GM19395 (cell line): ENCODE results near the gene ZFAND3.

Experiments used
- ATAC-seq: cut with Tn5 transposase; IDR thresholded peaks from one replicate; pipeline ENCODE4 v1.9.1; 2021; ENCODE audit warnings: mild to moderate bottlenecking, moderate library complexity; ENCODE audit not compliant: unreplicated experiment

The ZFAND3 gene

GRCh38 chr6:38077488-38078030 lies 258.0 kb downstream of the ZFAND3 start:
- no peak for ATAC-seq

- no peak for ATAC-seq
Measured at GRCh38 chr6:38078671-38079070, 259.1 kb downstream of the ZFAND3 start.

- ATAC-seq = no peak
Measured at GRCh38 chr6:38079107-38079506, 259.6 kb downstream of the ZFAND3 start.

GRCh38 chr6:38079537-38079936 lies 260.0 kb downstream of the ZFAND3 start:
- ATAC-seq = no peak

GRCh38 chr6:38080360-38080759 lies 260.8 kb downstream of the ZFAND3 start:
- ATAC-seq = no peak

GRCh38 chr6:38080889-38081288 lies 261.4 kb downstream of the ZFAND3 start:
- ATAC-seq = no peak

GRCh38 chr6:38085031-38085430 lies 265.5 kb downstream of the ZFAND3 start:
- no peak for ATAC-seq

- no peak for ATAC-seq
Measured at GRCh38 chr6:38086346-38086745, 266.8 kb downstream of the ZFAND3 start.

- ATAC-seq = no peak
Measured at GRCh38 chr6:38088010-38088409, 268.5 kb downstream of the ZFAND3 start.

GRCh38 chr6:38088829-38089228 lies 269.3 kb downstream of the ZFAND3 start:
- ATAC-seq = no peak

- no peak for ATAC-seq
Measured at GRCh38 chr6:38091613-38092012, 272.1 kb downstream of the ZFAND3 start.

- ATAC-seq = no peak
Measured at GRCh38 chr6:38092465-38092864, 272.9 kb downstream of the ZFAND3 start.

- no peak for ATAC-seq
Measured at GRCh38 chr6:38092964-38093363, 273.4 kb downstream of the ZFAND3 start.

GRCh38 chr6:38095054-38095453 lies 275.5 kb downstream of the ZFAND3 start:
- ATAC-seq = no peak

GRCh38 chr6:38099221-38099620 lies 279.7 kb downstream of the ZFAND3 start:
- peak; percentile 67 for ATAC-seq

- no peak for ATAC-seq
Measured at GRCh38 chr6:38100380-38100779, 280.9 kb downstream of the ZFAND3 start.

- no peak for ATAC-seq
Measured at GRCh38 chr6:38103921-38104320, 284.4 kb downstream of the ZFAND3 start.

- ATAC-seq = no peak
Measured at GRCh38 chr6:38105066-38105465, 285.5 kb downstream of the ZFAND3 start.

GRCh38 chr6:38107073-38107472 lies 287.5 kb downstream of the ZFAND3 start:
- no peak for ATAC-seq

- ATAC-seq = no peak
Measured at GRCh38 chr6:38110481-38110971, 291.0 kb downstream of the ZFAND3 start.

GRCh38 chr6:38112181-38112580 lies 292.7 kb downstream of the ZFAND3 start:
- no peak for ATAC-seq

GRCh38 chr6:38113825-38114576 lies 294.5 kb downstream of the ZFAND3 start:
- no peak for ATAC-seq
